ENCODE data around the gene DSCAML1. TPM values are rescaled to one million over a fixed set of nuclear protein-coding genes. Genes with fewer than 3 reads are reported as not detected.
"Not testable (repeated sequence)": the region's sequence is repeated elsewhere in the genome, so short reads cannot be mapped to it uniquely, and the experiment has no call there.

The DSCAML1 gene
- total RNA-seq, 2 experiments from 2014 or later, result 0.13 to 0.29 TPM

- Mint-ChIP-seq H3K27ac (peak overlapping the region; percentile 98), H3K4me3 (peak overlapping the region; percentile 63), H3K4me1 (ENCODE audit: low read depth) (peaks cover 59% of the 10 kb centered on the region), H3K27me3 (no peaks in the 10 kb centered on the region), H3K36me3 (ENCODE audit: low read depth) (no peaks in the 10 kb centered on the region), H3K9me3 (no peaks in the 10 kb centered on the region)
- CTCF ChIA-PET, result interaction anchor here (0.8 to 15.2 kb wide), 17 partner anchors 9 to 585 kb away, joined by 3 to 196 read pairs (median 4); no protein-coding TSS in a partner anchor
- ATAC-seq (peak; percentile 28), DNase-seq (peak; percentile 97)
- no peak for TF ChIP-seq CTCF (IDR thresholded peaks at IDR 0.05)
- intact Hi-C loops (cut with micrococcal nuclease), result loop anchor here (2.0 kb wide), 1 partner anchor 188 kb away; no protein-coding TSS in a partner anchor
- POLR2A ChIA-PET, result interaction anchor here (0.6 to 2.1 kb wide), 14 partner anchors 9 to 404 kb away, joined by 3 to 18 read pairs (median 3); partner anchors contain the start of genes FXYD2 and IL10RA
Observed at GRCh38 chr11:117814766-117815261, 17.8 kb upstream of the DSCAML1 start.

DNA sequence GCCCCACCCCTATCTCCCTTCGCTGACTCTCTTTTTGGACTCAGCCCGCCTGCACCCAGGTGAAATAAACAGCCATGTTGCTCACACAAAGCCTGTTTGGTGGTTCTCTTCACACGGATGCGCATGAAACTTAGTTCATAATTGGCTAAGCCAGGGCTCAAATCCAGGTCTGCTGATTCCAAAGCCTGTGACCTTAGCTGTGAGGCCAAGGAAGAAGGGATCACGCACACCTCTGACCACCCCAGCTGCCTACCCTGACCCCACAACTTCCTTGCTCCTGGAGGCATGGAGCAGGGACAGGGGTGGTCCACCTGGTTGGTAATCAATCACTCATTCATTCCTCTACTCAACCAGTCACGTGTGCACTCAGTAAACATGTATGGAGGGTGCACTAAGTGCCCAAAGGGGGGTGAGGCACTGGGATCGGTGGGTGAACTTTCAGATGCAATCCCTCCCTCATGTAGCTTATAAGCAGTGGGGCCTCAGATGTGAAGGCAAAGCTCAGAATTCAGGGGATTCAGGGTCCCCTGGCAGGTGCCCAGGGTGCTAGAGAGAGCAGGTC is 17.3 kb upstream of the DSCAML1 start:
- no peak for ATAC-seq
- peak overlapping the region; percentile 98 for H3K27ac Mint-ChIP-seq
- H3K9me3 Mint-ChIP-seq, result no peaks in the 10 kb centered on the region
- H3K4me1 Mint-ChIP-seq (ENCODE audit: low read depth), result peaks cover 63% of the 10 kb centered on the region
- no peaks in the 10 kb centered on the region for H3K36me3 Mint-ChIP-seq (ENCODE audit: low read depth)
- H3K27me3 Mint-ChIP-seq, result no peaks in the 10 kb centered on the region
- CTCF ChIA-PET, result interaction anchor here (0.9 to 15.2 kb wide), 10 partner anchors 9 to 584 kb away, joined by 3 to 188 read pairs (median 4); no protein-coding TSS in a partner anchor
- TF ChIP-seq CTCF (IDR thresholded peaks at IDR 0.05), result no peak
- intact Hi-C loops (cut with micrococcal nuclease), result loop anchor here (2.0 kb wide), 1 partner anchor 189 kb away; no protein-coding TSS in a partner anchor
- no peak overlapping the region for H3K4me3 Mint-ChIP-seq
- no peak for DNase-seq
- POLR2A ChIA-PET, result interaction anchor here (0.6 to 2.1 kb wide), 7 partner anchors 9 to 404 kb away, joined by 3 to 18 read pairs (median 4); partner anchors contain the start of gene FXYD2

- H3K27me3 Mint-ChIP-seq; H3K9me3 Mint-ChIP-seq; intact Hi-C loops (cut with micrococcal nuclease); H3K4me3 Mint-ChIP-seq; POLR2A ChIA-PET; DNase-seq; H3K36me3 Mint-ChIP-seq (ENCODE audit: low read depth); ATAC-seq; H3K27ac Mint-ChIP-seq: not testable (repeated sequence)
- CTCF ChIA-PET, result interaction anchor here (1.2 to 8.5 kb wide), 10 partner anchors 7 to 384 kb away, joined by 3 to 196 read pairs (median 22); partner anchors contain the start of gene FXYD2
- peaks cover 30% of the 10 kb centered on the region for H3K4me1 Mint-ChIP-seq (ENCODE audit: low read depth)
Observed at GRCh38 chr11:117810056-117810451, 13.0 kb upstream of the DSCAML1 start.

GRCh38 chr11:117809236-117810055 is 12.4 kb upstream of the DSCAML1 start:
- H3K27ac Mint-ChIP-seq, result peak overlapping the region; percentile 4
- TF ChIP-seq CTCF (IDR thresholded peaks at IDR 0.05), result peak; percentile 43
- H3K27me3 Mint-ChIP-seq, result no peaks in the 10 kb centered on the region
- no peak overlapping the region for H3K4me3 Mint-ChIP-seq
- H3K36me3 Mint-ChIP-seq (ENCODE audit: low read depth), result no peaks in the 10 kb centered on the region
- ATAC-seq (peak; percentile 88), DNase-seq (peak; percentile 71)
- ChIA-PET POLR2A (interaction anchor here (2.8 kb wide), 1 partner anchor 8 kb away, joined by 15 read pairs; no protein-coding TSS in a partner anchor), CTCF (interaction anchor here (1.2 to 8.5 kb wide), 14 partner anchors 8 to 384 kb away, joined by 3 to 196 read pairs (median 24); partner anchors contain the start of genes DSCAML1, FXYD2 and FXYD6)
- peaks cover 24% of the 10 kb centered on the region for H3K4me1 Mint-ChIP-seq (ENCODE audit: low read depth)
- intact Hi-C loops (cut with micrococcal nuclease), result no loop called here
- no peaks in the 10 kb centered on the region for H3K9me3 Mint-ChIP-seq

DNA sequence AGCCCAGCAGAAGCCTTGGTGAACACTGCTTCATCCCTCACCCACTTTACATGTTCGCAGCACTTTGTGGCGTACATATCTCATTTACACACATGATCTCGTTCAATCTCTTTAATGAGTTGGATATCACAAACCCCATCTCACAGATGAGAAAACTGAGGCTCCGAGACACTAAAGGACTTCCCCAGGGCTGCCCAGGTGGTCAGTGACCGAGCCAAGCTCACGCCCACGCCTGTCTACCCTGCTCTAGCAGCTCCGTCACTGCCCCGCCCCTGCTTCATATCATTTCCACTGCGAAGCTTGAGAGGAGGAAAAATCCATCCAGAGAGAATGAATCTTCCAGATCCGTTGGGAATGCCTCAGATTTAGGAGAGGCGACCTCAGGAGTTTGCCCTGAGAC is 11.8 kb upstream of the DSCAML1 start:
- no peak overlapping the region for H3K4me3 Mint-ChIP-seq

More for the DNA sequence above, 11.8 kb upstream of the DSCAML1 start:
- ChIA-PET CTCF (interaction anchor here (1.2 to 8.5 kb wide), 22 partner anchors 8 to 383 kb away, joined by 3 to 196 read pairs (median 10); partner anchors contain the start of genes DSCAML1, FXYD2, FXYD6 and SCN4B), POLR2A (interaction anchor here (1.6 to 2.8 kb wide), 2 partner anchors 9 to 244 kb away, joined by 6 to 15 read pairs; no protein-coding TSS in a partner anchor)
- DNase-seq, result no peak
- intact Hi-C loops (cut with micrococcal nuclease), result loop anchor here (1.0 kb wide), 1 partner anchor 8 kb away; no protein-coding TSS in a partner anchor
- no peak for ATAC-seq
- TF ChIP-seq CTCF (IDR thresholded peaks at IDR 0.05), result no peak
- Mint-ChIP-seq H3K36me3 (ENCODE audit: low read depth) (no peaks in the 10 kb centered on the region), H3K4me1 (ENCODE audit: low read depth) (peaks cover 18% of the 10 kb centered on the region), H3K9me3 (no peaks in the 10 kb centered on the region), H3K27me3 (no peaks in the 10 kb centered on the region), H3K27ac (peak overlapping the region; percentile 10)
